OCI-LY3 (cell line): Measurements from ENCODE around the gene CCIN.

Experiments used
- H2AFZ ChIP-seq: fragments of 200-600, 300-600 bp; shearing (Covaris generic); 2 replicates; pipeline ENCODE4 v1.6.0; 2014; ENCODE audit warnings: antibody characterized with exemption, low read depth, low read length
- H3K27ac ChIP-seq: fragments of 200-600, 300-600 bp; sonication (generic); 2 replicates; pipeline ENCODE4 v1.5.1; 2014; ENCODE audit warnings: mild to moderate bottlenecking, low read length, moderate library complexity, mixed read lengths
- H3K27me3 ChIP-seq: fragments of 200-600, 300-600 bp; sonication (generic); 2 replicates; pipeline ENCODE4 v1.6.1; 2014; ENCODE audit warnings: low read depth, low read length, mixed read lengths
- H3K36me3 ChIP-seq: fragments of 200-600, 300-600 bp; sonication (generic); replicated peaks from 2 replicates; pipeline ENCODE3; 2014; ENCODE audit warnings: low read depth, low read length, mixed read lengths
- H3K4me1 ChIP-seq: fragments of 300-600, 200-600 bp; sonication (generic); 2 replicates; pipeline ENCODE4 v1.6.1; 2014; ENCODE audit warnings: low read length, mixed read lengths
- H3K4me2 ChIP-seq: fragments of 200-600, 300-600 bp; sonication (generic); 2 replicates; pipeline ENCODE4 v1.6.1; 2014; ENCODE audit warnings: low read length, mixed read lengths
- H3K4me3 ChIP-seq: fragments of 300-600, 200-600 bp; sonication (generic); 2 replicates; pipeline ENCODE4 v1.5.1; 2014; ENCODE audit warnings: antibody characterized with exemption, mild to moderate bottlenecking, low read length, moderate library complexity
- H3K79me2 ChIP-seq: fragments of 300-600, 200-600 bp; shearing (Covaris generic); 2 replicates; pipeline ENCODE4 v1.6.1; 2014; ENCODE audit warnings: mild to moderate bottlenecking, low read length, mixed read lengths
- H3K9ac ChIP-seq: fragments of 300-600, 200-600 bp; shearing (Covaris generic); 2 replicates; pipeline ENCODE4 v1.6.0; 2014; ENCODE audit warnings: mild to moderate bottlenecking, low read length, moderate library complexity
- H3K9me3 ChIP-seq: fragments of 200-600, 300-600 bp; shearing (Covaris generic); 2 replicates; pipeline ENCODE4 v1.6.1; 2014; ENCODE audit warnings: low read length, mixed read lengths; ENCODE audit not compliant: insufficient read depth
- H4K20me1 ChIP-seq: fragments of 200-600, 300-600 bp; sonication (generic); 2 replicates; pipeline ENCODE4 v1.6.1; 2016; ENCODE audit warnings: low read length, mixed read lengths; ENCODE audit not compliant: insufficient read depth
- EZH2phosphoT487 ChIP-seq: fragments of 200-600 bp; shearing (Covaris generic); IDR thresholded peaks from 2 replicates; pipeline ENCODE4 v1.6.1; 2018; ENCODE audit warnings: antibody characterized with exemption, mixed run types, low read depth
- TF ChIP-seq, protein P1 (sequence below): fragments of 200-600, 300-600 bp; sonication (generic); IDR thresholded peaks from 2 replicates; pipeline ENCODE4 v1.5.1; 2014; ENCODE audit warnings: antibody characterized with exemption, low read length, low read depth

Gene CCIN

GRCh38 chr9:36204906-36205547 is 35.8 kb downstream of the CCIN start:
- Histone ChIP-seq H3K4me1 (no peaks in the 10 kb centered on the region), H3K9me3 (no peaks in the 10 kb centered on the region), H3K27me3 (no peaks in the 10 kb centered on the region), H3K4me2 (no peak overlapping the region), H3K79me2 (peaks cover 61% of the 10 kb centered on the region), H2AFZ (no peak overlapping the region), H3K27ac (no peak overlapping the region), H4K20me1 (peaks cover 17% of the 10 kb centered on the region), H3K4me3 (no peak overlapping the region), H3K36me3 (peaks cover 85% of the 10 kb centered on the region), H3K9ac (no peak overlapping the region)
- TF ChIP-seq, protein P1, sequence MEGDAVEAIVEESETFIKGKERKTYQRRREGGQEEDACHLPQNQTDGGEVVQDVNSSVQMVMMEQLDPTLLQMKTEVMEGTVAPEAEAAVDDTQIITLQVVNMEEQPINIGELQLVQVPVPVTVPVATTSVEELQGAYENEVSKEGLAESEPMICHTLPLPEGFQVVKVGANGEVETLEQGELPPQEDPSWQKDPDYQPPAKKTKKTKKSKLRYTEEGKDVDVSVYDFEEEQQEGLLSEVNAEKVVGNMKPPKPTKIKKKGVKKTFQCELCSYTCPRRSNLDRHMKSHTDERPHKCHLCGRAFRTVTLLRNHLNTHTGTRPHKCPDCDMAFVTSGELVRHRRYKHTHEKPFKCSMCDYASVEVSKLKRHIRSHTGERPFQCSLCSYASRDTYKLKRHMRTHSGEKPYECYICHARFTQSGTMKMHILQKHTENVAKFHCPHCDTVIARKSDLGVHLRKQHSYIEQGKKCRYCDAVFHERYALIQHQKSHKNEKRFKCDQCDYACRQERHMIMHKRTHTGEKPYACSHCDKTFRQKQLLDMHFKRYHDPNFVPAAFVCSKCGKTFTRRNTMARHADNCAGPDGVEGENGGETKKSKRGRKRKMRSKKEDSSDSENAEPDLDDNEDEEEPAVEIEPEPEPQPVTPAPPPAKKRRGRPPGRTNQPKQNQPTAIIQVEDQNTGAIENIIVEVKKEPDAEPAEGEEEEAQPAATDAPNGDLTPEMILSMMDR = 0 out of 2 replicates have a peak, but pooled peaks have one; percentile 7
- TF ChIP-seq EZH2phosphoT487 = no peak

DNA sequence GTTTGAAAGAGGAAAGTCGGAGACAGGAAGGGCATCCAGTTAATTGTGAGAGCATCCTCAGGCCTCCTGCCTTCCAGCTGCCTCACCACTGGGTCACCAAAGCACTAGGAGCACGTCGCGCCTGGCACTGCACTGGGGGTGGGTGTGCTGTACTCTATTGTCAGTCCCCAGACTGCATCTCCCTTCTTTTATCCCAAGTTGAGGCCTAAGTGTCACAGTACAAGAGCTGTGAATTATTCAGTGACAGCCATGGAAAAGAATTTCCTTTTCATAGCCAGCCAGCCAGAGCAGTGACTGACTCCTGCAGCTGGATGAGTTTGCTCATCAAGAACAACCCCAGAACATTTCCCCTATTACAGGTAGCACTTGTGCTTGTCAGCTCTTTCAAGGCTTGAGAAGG is 37.8 kb downstream of the CCIN start:
- H3K79me2 ChIP-seq = peaks cover 74% of the 10 kb centered on the region
- no peak overlapping the region for H3K4me3 ChIP-seq
- peaks cover 28% of the 10 kb centered on the region for H4K20me1 ChIP-seq
- H3K27me3 ChIP-seq = no peaks in the 10 kb centered on the region
- H3K9me3 ChIP-seq = no peaks in the 10 kb centered on the region
- TF ChIP-seq EZH2phosphoT487 = no peak
- TF ChIP-seq, protein P1 = no peak
- H3K4me1 ChIP-seq = no peaks in the 10 kb centered on the region
- H3K9ac ChIP-seq = no peak overlapping the region
- no peak overlapping the region for H3K27ac ChIP-seq
- no peak overlapping the region for H3K4me2 ChIP-seq
- no peak overlapping the region for H2AFZ ChIP-seq
- H3K36me3 ChIP-seq = peaks cover 86% of the 10 kb centered on the region

DNA sequence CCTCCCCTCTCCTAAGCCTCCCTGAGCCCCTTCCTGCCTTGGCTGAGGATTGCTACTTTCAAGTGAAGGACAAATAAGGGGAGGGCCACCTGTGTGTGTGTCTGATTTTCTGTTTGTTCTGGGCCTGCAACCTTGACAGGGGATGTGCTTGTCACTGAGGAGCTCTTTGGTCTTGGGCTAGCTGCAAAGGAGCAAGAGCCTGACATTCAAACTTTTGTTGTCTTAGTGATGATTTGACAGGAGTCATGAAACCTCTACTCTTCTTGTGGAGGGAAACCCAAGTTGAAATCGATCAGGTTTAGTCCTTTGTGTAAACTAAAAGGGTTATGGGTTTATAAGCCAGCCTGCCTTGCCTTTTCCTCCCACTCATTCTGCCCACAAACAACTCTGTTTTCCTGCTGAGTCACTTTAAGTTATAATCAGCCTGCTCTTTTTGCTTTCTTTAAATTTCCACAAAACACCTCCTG is 38.4 kb downstream of the CCIN start:
- H2AFZ ChIP-seq = no peak overlapping the region
- no peak overlapping the region for H3K27ac ChIP-seq
- peaks cover 85% of the 10 kb centered on the region for H3K36me3 ChIP-seq
- TF ChIP-seq, protein P1 = no peak
- no peak for TF ChIP-seq EZH2phosphoT487
- peaks cover 28% of the 10 kb centered on the region for H4K20me1 ChIP-seq
- H3K79me2 ChIP-seq = peaks cover 77% of the 10 kb centered on the region
- no peaks in the 10 kb centered on the region for H3K4me1 ChIP-seq
- H3K9ac ChIP-seq = no peak overlapping the region
- H3K4me3 ChIP-seq = no peak overlapping the region
- no peaks in the 10 kb centered on the region for H3K9me3 ChIP-seq
- H3K4me2 ChIP-seq = no peak overlapping the region
- H3K27me3 ChIP-seq = no peaks in the 10 kb centered on the region

- Histone ChIP-seq H3K27ac (no peak overlapping the region), H3K79me2 (peaks cover 83% of the 10 kb centered on the region), H3K36me3 (peaks cover 88% of the 10 kb centered on the region), H3K27me3 (no peaks in the 10 kb centered on the region), H4K20me1 (peaks cover 28% of the 10 kb centered on the region), H3K9ac (no peak overlapping the region), H2AFZ (no peak overlapping the region), H3K4me1 (no peaks in the 10 kb centered on the region), H3K4me3 (no peak overlapping the region), H3K9me3 (no peaks in the 10 kb centered on the region), H3K4me2 (no peak overlapping the region)
- TF ChIP-seq, protein P1 = no peak
- no peak for TF ChIP-seq EZH2phosphoT487
These were observed 39.5 kb downstream of the CCIN start for GRCh38 chr9:36208521-36209253.
